NCI-H345 (cell line): ENCODE data around the gene ADGRF4.

ENCODE experiments used
- DNase-seq: peaks from one replicate; lab custom pipeline; 2025; lab: John Stamatoyannopoulos, UW

ADGRF4 gene

DNA sequence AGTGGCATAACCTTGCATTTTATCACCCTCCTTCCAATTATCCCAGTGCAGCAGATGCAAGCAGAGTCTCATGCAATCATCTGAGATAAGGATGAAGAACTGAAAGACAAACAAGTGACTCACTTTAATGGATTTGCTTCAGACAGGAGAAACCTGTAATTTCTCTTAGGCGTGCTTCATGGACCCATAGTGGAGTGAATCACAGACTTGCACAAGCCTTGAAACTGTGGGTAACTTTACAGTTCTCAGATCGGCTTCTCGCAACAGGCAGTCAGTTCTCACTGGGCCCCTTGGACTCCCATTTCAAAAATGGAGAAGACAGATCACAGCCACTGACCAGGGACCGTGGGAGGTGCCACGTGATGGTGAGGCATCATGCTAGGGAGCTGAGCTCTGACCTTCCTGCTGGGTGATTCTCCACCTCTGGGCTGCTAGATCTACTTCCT, at the start of gene ADGRF4:
TSS of gene ADGRF4 (plus strand) at position 239 of the 446 bp plus-strand sequence. CDS start 8,666 bp downstream, outside the sequence.
- no peak for DNase-seq

GRCh38 chr6:47650553-47651432, 47.6 kb upstream of the ADGRF4 start:
- no peak for DNase-seq

DNA sequence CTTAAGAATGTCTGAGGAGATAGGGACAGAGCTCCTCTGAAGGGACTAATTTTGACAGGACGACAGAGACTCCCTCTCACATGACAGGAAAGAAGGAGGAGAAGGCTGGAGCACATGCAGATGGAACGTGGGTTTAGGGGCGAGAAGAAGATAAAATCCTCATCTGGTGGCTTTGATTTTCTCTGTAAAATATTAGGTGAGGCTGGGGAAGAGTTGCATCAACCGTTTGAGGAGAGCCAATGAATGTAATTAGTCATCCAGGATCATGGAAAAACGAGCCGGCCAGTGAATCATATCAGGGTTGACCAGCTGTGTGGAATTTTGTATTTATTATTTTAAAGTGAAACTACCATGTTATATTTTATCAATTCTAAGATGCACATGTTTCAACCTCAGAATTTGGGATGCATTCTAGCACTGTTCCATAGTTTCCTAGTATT, 46.9 kb upstream of the ADGRF4 start:
- DNase-seq: no peak

GRCh38 chr6:47653706-47654105, 44.7 kb upstream of the ADGRF4 start:
- DNase-seq: no peak

DNA sequence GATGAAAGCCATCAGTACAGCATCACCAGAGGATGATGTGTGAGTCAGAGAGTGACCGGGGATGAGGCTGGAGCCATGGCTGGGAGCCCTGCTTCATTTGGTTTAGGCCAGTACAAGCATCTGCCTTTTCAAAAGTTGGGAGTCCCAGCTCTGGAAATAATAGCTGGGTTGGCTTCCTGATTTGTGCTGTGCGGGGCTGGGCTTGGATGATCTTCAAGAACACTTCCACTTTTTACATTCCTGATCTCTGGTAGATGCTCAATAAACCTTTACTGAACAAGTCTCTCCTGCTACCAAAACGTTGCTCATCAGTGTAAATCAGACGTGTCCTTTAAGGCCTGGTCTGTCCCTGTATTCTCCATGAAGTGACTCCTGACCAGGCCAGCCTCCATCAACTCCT, 44.1 kb upstream of the ADGRF4 start:
- DNase-seq: no peak

DNA sequence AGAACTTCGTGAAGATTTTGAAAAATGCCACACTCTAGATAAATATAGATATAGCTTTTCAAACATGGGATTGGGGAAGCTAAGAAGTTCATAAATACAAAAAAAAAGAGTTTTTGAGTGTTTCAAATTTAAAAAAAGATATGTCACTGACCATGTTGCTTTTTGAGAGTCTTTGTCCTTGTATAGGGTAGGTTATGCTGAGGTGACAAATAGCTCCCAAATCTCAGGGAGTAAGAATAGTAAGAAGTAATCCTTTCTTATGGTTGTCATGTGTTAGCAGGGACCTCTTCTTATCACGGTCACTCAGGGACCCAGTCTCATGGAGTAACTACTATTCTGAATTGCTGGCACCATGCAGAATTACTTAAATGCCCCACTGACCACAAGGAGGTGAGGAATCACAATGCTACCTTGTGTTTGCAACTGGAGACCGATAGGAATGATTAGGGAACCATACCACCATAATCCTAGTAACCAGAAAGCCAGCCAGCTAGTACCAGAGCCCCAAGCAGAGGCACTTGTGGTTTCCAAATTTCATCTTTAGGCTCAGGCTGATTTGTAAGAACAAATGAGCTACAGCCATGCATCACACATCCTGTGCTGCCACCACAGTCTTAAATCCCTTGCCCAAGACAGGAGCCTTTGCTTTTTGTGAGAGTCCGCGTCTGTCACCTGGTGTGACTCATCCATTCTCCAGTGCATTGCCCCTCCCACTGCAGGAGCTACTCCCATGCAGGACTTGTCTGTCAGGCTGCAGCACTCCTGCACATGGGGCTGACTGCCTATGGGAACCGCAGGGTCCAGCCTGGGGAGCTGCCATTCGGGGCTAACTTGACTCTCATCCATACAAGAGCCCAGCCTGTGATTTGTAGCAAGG, 42.4 kb upstream of the ADGRF4 start:
- peak; percentile 12 for DNase-seq

GRCh38 chr6:47661960-47662359, 36.4 kb upstream of the ADGRF4 start:
- DNase-seq: no peak

DNA sequence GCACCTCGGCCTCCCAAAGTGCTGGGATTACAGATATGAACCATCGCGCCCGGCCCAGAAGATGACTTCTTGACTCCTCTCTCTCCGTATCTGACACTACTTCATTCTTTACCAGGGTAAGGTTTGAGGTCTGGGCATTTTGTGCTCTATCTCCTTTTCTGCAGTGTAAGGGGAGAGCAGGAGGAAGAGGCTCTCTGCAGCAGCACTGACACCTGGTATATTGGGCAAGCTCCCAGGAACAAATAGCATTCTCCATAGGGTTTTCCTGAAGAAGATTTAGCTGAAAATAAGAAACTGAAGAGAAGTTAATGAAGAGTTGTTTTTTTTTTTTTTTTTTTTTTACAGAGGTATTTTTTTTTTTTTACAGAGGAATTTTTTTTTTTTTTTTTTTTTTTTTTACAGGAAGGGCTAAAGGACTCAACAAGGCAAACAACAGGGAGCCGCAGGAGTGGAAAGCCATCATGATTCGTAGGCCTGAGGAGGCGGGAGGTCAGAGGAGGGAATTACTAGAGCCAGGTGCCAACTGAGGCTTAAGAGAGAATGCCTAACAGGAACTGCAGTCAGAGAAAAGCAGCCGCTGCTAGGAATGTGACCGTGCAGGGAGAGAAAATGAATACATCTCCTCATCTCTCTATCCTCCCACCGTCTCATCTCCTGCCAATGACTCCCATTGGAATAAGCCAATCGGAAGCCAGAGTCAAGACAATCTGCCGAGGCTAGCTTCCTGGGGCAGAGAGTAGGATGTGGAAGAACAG, 34.7 kb upstream of the ADGRF4 start:
- peak; percentile 3 for DNase-seq

DNA sequence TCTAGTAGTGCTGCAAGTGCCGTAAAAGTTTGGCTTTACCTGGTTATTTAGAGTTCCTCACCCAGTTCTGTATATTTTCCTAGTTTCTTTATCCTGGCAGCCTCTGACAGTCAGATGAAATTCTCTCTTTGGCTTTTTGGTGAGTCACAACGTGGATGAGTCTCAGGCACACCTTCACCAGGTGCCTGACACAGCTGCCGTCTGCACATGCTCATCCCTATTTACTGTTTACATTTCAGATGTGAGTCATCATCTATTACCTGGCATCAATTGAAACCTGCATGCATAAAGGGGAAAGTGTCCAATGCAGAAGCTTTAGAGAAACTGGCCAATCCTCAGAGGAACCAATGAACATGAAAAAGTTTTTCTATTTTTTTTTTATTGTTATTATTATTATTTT, 33.3 kb upstream of the ADGRF4 start:
- peak; percentile 81 for DNase-seq

DNA sequence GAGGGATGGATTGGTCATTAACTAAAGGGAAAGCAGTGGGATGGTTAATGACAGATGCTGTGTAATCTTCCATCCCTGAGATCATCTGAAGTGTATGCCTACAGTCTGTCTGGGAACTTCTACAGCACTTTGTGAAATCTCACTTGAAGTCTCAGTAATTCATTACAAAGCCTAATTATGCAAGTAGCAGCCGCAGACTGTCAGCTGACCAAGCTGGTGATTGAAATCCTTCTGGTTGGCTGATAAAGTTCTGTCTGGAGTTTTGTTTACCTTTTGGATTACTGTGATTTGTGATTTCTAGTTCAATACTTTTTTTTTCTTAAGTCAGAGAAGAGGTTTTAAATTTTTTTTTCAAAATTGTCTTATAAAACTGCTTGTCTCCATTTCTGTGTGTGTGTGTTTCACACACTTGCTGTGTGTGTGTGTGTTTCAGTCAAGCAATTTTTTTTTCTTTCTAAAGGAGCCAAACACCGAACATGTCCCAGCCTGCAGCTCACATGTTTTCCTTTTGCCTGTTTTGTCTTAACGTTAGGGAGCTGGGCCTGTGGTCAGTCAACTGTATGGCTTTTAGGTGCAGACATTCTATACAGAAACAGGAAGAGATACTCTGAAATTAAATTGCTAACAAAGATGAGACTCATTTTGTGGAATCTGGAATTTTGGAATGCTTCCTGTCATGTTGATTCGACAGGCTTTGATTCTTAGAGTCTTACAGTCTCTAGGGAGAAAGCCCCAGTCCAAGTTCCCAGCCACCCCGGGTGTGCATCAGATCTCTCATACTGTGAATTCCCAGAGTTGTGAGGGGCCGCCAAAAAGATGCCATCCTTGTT, 28.5 kb upstream of the ADGRF4 start:
- DNase-seq: peak; percentile 43

- no peak for DNase-seq
Observed at GRCh38 chr6:47670851-47671250, 27.5 kb upstream of the ADGRF4 start.

DNA sequence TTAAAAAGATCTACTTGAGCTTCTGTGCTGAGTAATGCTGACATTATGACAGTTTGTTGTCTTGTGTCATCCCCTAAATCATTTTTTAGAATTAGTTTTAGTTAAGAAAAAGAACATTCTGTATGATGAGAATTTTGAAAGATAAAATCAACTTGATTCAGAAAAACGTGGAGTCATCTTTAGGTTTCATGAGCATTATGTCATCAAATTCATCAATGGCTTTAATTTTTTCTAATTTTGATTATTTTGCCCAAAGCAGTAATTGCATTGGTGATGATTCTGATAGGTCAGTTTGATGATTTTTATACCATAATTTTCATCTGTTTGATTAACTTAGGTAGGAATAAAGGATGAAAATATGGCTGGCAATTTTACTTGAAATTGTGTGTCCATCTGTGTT, 26.6 kb upstream of the ADGRF4 start:
- DNase-seq: no peak

DNA sequence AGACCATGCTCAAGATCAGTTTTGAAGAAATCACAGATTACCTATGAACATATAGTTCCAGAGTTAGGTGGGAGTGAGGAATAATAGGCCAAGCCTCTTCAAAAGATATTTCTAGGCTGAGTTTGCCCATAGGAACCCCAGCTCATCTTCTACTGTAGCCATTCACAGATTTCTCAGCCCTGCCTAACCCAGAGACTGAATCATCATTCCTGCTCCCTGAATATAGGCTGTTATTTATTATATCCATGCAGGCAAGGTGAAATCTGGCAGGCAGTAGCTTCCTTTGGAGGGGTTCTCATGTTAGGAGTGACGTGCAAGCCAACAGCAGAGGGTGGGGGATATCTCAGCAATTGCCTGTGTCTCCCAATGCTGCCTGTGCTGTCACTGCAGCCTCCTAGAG, 25.6 kb upstream of the ADGRF4 start:
- no peak for DNase-seq

DNA sequence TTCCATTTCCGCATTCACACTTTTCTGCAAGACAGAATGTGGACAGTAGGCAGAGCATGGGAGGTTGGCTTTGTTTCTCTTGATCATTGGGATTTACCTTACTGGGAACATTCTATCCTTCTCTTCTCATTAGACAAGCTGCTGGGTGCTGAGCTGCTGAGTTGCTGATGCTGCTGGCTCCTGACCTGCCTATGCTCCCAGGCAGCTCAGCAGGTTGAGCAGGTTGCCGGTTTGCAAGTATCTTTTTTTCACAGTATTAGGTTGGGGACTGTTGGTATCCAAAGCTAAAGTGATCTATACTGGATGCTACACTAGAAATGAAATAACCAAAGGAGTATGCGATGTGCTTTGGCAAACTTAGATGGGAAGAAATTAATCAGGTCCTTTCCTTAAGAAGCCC, 23.7 kb upstream of the ADGRF4 start:
- no peak for DNase-seq

DNA sequence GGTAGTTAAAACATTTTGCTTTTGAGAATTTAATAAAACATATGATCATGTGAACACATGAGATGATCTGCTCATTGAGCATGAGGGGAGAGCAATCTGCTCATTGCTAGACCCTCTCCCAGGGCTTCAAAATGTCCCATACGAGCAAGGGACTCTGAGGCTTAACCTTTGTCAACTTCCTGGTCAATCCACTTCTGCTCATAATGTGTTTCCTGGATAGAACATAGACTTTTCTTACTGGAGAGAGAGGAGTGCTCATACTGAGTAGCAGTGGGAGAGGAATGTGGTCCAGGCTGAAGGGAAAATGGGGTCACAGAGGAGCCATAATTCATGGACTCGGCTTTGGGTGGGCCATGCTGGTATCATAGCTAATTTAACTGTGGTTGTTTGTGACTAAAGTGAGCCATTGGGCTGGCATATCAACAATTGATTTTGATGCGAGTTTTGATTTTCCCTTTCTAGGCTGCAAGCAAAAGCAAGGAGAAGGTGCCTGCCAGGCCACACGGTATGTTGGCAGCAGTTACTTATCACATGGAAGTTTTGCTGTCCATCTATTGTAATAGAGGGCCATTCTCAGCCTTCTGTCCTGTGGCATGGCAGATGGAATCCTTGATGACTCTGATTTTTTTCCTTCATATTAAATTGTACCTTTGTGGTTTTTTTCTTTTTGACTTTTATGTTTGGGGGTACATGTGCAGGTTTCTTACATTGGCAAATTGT, 20.8 kb upstream of the ADGRF4 start:
- no peak for DNase-seq

DNA sequence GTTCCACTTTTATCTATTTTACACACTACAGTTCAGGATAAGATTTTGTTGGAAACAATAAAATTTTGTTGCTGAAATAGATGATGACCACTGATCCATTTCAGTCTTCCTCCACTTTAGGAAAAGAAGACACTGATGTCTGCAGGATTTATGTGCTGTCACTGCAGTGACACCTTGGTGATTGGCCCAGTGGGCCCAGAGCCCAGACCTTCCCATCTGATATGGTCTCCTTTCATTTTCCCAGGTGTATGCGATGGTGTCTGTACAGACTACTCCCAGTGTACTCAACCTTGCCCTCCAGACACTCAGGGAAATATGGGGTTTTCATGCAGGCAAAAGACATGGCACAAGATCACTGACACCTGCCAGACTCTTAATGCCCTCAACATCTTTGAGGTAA, 19.6 kb upstream of the ADGRF4 start:
- no peak for DNase-seq

- no peak for DNase-seq
Observed at GRCh38 chr6:47679322-47679906, 19.0 kb upstream of the ADGRF4 start.

GRCh38 chr6:47680051-47680450, 18.3 kb upstream of the ADGRF4 start:
- peak; percentile 17 for DNase-seq

DNA sequence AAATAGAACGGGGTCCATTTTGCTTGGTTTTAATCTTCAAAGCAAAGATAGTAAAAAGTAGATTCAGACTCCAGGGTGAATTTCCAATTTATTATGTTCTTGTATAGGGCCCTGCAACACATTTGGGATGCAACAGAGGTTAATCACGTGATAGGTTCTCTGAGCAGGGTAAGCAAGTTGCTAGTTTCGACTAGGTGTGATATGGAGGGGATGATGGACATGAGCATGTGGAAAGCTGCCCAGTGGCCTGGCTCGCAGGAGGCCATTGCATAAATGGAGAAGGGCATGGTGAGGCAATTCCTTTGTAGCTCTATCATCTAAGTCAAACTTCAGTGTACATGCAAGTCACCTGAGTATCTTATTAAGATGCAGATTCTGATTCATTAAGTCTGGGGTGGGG, 17.7 kb upstream of the ADGRF4 start:
- no peak for DNase-seq
